HL-60 (cell line): ENCODE results near the gene ASTN2.

Experiments
- DNase-seq, 2 experiments: peaks; one replicate each; pipeline ENCODE4 v3.0.0-alpha.2; 2010 to 2020; ENCODE audit warnings: low read depth in 1 of 2, low spot score in 1 of 2
- H3K27ac ChIP-seq: fragments of 250-450 bp; sonication (Bioruptor Pico); replicated peaks from 2 replicates; pipeline ENCODE4 v1.5.1; 2020; ENCODE audit warnings: mild to moderate bottlenecking, moderate library complexity
- H3K27me3 ChIP-seq: fragments of 250-450 bp; sonication (Bioruptor Pico); 2 replicates; pipeline ENCODE4 v1.5.1; 2021; ENCODE audit warnings: mild to moderate bottlenecking, moderate library complexity; ENCODE audit not compliant: insufficient read depth, poor library complexity, severe bottlenecking
- H3K4me3 ChIP-seq: replicated peaks from 2 replicates; pipeline ENCODE4 v1.5.1; 2011; ENCODE audit warnings: mild to moderate bottlenecking, control low read depth, low read length; ENCODE audit not compliant: insufficient read depth
- GABPA ChIP-seq: IDR thresholded peaks from 2 replicates; pipeline ENCODE4 v1.6.1; 2012; ENCODE audit warnings: low read depth
- POLR2AphosphoS5 ChIP-seq: IDR thresholded peaks from 2 replicates; pipeline ENCODE4 v1.6.1; 2012; ENCODE audit warnings: low read depth
- REST ChIP-seq: IDR thresholded peaks from 2 replicates; pipeline ENCODE4 v1.6.1; 2012; ENCODE audit warnings: low read depth; ENCODE audit not compliant: insufficient replicate concordance
- SPI1 ChIP-seq: IDR thresholded peaks from 2 replicates; pipeline ENCODE4 v1.6.1; 2012; ENCODE audit warnings: low read depth, mild to moderate bottlenecking, borderline replicate concordance
- TF ChIP-seq, protein P1 (sequence below): IDR thresholded peaks from one replicate; pipeline ENCODE4 v1.5.1; 2011; ENCODE audit warnings: low read length, control low read depth, inconsistent platforms; ENCODE audit not compliant: insufficient read depth

ASTN2 gene

DNA sequence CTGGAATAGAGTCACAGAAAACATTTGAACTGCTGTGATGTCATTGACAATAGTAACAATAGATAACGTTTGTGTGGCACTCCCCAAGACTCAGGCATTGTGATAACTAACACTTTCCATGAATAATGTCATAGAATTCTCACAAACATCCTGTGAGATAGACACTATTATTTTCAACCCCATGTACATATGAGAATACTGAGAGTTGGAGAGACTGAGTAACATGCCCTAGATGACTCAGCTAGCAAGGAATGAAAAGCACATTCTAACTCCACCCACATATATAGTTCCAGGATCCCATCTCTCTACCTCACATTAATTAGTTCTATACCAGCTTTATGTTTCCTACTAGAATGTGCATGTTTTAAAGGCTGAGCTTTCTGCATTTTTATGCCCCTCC lies 71.4 kb downstream of the ASTN2 start:
- Histone ChIP-seq H3K27ac (no peak overlapping the region), H3K4me3 (no peak overlapping the region), H3K27me3 (no peaks in the 10 kb centered on the region)
- TF ChIP-seq POLR2AphosphoS5 (no peak), GABPA (no peak), REST (no peak), SPI1 (no peak)
- TF ChIP-seq, protein P1, sequence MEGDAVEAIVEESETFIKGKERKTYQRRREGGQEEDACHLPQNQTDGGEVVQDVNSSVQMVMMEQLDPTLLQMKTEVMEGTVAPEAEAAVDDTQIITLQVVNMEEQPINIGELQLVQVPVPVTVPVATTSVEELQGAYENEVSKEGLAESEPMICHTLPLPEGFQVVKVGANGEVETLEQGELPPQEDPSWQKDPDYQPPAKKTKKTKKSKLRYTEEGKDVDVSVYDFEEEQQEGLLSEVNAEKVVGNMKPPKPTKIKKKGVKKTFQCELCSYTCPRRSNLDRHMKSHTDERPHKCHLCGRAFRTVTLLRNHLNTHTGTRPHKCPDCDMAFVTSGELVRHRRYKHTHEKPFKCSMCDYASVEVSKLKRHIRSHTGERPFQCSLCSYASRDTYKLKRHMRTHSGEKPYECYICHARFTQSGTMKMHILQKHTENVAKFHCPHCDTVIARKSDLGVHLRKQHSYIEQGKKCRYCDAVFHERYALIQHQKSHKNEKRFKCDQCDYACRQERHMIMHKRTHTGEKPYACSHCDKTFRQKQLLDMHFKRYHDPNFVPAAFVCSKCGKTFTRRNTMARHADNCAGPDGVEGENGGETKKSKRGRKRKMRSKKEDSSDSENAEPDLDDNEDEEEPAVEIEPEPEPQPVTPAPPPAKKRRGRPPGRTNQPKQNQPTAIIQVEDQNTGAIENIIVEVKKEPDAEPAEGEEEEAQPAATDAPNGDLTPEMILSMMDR, result no peak
- DNase-seq, result no peak

DNA sequence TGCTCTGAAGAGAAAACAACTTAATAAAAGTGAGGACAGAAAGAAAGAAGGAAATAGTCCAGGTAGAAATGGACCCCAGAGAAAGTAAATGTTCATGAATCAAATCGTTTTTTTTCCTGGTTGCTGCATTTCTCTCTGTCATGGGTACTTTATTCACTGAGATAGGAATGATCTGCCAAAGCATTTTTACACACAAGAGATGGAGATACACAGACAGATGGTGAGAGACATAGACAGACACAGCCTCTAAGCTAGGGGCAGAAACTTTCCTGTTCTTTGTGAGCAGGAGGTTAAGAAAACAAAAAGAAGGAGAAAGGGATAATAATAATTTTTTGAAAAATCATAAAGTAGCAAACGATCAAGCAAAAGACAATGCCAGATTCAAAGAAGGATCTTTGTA lies 73.7 kb downstream of the ASTN2 start:
- H3K27ac ChIP-seq, result no peak overlapping the region
- DNase-seq, result no peak
- no peak for TF ChIP-seq REST
- no peak for TF ChIP-seq SPI1
- no peak for TF ChIP-seq POLR2AphosphoS5
- TF ChIP-seq GABPA, result no peak
- TF ChIP-seq, protein P1, result no peak

GRCh38 chr9:117340422-117340821 lies 74.4 kb downstream of the ASTN2 start:
- H3K27ac ChIP-seq, result no peak overlapping the region
- H3K4me3 ChIP-seq, result no peak overlapping the region
- TF ChIP-seq POLR2AphosphoS5 (no peak), REST (peak; percentile 84), GABPA (no peak)
- TF ChIP-seq, protein P1, result no peak
- no peak for DNase-seq
- H3K27me3 ChIP-seq, result no peaks in the 10 kb centered on the region

More for the DNA sequence above, 73.7 kb downstream of the ASTN2 start:
- H3K27me3 ChIP-seq, result no peaks in the 10 kb centered on the region
- no peak overlapping the region for H3K4me3 ChIP-seq
